GDM1 (cell line): ENCODE data around the gene TST.

ENCODE experiments used
- DNase-seq: peaks from one replicate; lab custom pipeline; 2025; lab: John Stamatoyannopoulos, UW

The TST gene

GRCh38 chr22:37019309-37020191, at the start of gene TST, which contains the start of gene MPST:
Gene TST, minus strand, starts transcription at chr22:37019447. Its CDS starts 715 bp downstream, at chr22:37018732.
Gene MPST, plus strand, starts transcription at chr22:37019742. Its CDS starts 95 bp downstream, at chr22:37019837.
- peak; percentile 67 for DNase-seq

DNA sequence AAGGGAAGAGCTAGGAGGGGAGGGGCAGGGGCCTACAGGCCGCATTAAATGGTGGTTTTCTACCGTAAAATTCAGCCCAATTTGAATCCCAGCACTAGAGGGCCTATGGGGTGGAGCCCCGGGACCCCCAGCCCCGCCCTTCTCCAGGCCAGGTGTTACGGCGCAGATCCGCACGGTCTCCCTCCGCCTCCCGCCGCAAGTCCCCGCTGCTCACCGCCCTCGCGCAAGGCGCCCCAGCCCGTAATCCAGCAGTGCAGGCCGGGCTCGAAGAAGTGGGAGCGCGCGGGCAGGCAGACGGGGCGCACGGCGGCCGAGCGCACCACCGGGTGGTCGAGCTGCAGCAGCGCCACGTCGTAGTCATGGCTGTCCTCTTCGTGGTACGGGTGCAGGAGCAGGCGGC, 49.6 kb upstream of the TST start:
- DNase-seq = no peak

DNA sequence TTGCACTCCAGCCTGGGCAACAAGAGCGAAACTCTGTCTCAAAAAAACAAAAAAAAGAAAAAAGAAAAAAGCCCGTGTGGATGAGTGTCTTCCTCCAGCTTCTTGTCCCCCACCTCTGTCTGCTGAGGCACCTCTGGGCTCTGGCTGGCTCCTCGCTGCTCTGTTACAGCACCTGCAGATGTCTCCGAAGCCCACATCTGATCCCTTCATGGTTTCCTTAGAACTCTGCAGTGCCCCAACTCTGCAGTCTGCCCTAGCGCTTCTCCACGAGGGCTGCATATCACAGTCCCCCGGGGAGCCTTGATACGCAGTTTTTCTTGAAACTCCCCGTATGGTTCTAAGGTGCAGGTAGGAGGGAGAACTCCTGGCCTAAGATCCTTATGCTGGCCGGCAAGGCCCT, 48.2 kb upstream of the TST start:
- no peak for DNase-seq

- DNase-seq = no peak
These were observed 46.7 kb upstream of the TST start for GRCh38 chr22:37065961-37066360.

DNA sequence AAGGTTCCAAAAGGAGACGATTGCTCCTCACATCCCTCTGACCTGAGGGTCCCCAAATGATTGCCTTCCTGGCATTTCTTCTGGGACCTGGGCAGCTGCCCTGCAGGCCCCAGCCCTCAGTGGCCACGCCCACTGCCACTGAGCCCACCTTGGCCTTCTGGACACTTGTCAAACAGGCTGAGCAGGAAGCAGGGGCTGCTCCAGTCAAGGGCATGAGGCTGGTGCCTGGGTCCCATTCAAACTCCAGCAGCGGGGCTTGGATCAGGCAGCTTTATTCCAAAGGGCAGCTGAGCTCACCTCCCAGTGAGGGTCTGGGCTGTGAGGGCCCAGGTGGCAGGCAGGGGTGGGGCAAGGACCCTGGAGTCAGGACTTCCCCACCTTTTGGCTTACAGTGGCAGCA, 45.9 kb upstream of the TST start:
- no peak for DNase-seq

- DNase-seq = no peak
These were observed 45.3 kb upstream of the TST start for GRCh38 chr22:37064553-37064952.

- DNase-seq = no peak
These were observed 44.5 kb upstream of the TST start for GRCh38 chr22:37063431-37064420.

DNA sequence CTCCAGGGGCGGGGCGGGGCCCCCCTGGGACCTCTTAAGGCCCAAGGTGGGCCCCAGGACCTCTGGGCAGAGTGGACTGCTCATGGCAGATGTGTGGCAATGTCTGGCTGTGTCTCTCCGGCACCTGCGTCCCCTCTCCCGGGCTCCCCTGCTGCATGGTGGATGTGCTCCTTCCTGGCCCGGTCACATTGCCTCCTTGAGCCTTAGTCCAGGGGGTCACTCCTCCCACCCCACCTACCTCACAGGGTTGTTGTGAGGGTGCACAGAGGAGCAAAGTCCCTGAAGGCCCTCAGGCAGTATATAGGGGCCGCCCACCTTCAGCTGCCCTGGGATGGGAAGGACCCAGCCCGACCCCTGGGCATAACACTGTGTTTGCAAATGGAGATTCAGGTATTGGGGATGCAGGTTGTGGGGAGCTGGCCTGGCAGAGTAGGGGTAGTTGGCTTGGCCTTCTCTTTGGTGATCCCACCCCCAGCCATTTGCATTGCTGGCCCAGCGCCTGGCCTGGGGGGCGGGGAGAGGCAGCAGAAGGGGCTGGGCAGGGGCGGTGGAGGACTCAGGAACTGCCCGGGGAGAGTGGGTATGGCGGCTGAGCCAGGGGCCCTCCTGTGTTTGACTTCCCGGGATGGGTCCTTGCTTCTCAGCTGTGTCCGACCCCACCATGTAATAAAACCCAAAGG, 43.6 kb upstream of the TST start:
- DNase-seq = no peak

DNA sequence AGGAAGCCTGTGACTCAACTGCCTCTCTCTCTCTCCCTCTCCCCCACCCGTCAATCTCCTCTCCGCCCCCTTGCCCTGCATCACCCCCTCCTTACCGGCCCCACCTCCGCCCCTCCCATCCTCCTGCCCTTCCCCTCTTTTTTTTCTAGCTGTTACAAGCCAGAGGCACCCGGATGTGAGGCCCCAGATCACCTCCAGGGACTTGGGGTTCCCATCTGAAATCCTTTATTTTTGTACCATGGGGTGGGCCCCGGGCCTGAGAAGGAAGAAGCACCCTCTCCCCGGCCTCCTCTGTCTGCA, 43.1 kb upstream of the TST start:
- DNase-seq = no peak

DNA sequence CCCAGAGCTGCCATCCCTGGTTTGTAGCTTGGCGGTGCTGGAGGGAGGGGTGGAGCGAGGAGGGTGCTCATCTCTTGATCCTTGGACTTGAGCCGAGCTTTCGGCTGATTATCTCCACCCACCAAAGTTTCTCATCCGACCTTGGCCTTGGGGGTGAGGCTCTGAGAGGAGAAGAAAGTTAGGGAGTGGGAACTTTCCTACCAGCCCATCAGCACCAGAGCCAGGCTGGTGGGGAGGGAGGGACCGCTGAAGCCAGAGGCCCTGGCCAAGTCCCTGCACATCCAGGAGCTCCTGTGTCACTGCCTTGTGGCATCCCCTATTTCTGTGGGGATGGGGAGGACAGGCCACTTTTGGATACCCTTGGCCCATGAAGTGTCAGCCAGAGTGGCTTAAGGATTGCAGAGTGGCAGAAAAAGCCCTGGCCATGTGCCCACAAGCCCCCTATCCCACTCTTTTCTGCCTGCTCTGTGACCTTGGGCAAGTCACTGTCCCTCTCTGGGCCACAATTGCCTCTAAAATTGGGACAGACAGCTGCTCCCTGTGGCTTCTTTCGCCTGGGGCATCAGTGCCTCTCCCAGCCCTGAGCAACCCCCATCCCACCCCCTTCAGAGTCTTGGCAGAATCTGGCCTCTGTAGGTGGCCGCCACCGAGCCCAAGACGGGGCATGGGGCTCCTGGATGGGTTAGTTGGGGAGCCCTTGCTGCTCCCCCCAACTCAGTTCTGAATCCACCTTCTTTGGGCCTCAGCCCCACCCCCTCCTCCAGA, 42.5 kb upstream of the TST start:
- DNase-seq = no peak

DNA sequence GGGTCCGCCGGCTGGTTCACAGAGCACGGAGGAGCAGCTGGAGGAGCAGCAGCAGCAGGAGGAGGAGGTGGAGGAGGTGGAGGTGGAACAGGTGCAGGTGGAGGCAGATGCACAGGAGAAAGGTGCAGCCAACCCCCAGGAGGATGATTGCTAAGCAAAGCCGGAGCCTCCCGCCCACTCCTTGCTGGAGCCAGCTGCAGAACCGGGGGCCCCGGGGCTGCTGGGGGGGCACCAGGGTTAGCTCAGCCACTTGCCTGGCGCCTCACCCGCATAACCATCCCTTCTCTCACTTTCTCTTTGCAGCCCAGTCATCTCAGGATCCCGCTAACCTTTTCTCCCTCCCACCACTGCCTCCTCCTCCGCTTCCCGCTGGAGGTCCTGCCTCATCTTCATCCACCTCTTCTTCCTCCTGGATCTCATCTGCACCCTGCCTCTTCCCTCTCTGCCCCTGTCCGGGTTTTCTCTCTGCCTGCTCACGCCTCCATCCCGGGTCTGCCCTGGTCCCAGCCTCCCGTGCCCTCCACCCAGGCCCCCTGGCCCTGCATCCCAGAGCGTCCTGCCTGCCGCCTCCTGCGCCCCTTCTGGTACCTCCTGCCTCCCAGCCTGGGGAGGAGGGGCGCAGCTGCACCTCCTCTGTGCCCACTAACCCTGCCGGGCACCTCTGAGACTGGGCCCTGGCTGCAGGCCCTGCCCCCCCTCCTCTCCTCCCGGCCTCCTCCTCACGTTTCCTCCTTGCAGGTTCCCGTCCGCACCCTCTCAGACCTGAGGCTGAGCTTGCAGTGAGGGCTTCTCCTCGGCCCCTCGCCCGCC, 41.8 kb upstream of the TST start:
- no peak for DNase-seq

DNA sequence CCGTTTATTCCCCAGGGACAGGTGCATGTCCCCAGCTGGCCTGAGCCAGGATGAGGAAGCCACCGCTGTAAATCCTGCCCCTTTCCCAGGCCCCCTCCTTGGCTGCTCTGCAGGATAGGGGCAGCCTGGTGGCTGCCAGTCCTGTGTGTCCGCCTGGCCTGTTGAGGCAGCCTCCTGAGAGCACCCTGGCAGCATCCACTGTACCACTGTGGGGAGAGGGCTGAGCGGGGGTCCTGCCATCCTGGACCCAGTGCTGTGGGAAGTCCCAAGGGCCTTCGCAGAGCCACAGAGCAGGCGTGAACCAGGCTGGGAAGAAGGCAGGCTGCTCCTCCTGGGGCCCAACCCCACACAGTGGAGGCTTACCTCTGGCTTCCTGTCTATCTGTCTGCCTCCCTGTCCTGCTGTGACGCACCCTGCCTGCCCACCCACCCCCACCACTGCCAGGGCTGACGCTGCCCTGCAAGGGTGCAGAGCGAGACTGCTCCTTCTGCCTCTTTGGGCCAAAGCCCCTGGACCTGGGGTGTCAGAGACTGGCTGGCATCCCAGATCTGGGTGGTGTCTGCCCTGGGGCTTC, 40.7 kb upstream of the TST start:
- no peak for DNase-seq

DNA sequence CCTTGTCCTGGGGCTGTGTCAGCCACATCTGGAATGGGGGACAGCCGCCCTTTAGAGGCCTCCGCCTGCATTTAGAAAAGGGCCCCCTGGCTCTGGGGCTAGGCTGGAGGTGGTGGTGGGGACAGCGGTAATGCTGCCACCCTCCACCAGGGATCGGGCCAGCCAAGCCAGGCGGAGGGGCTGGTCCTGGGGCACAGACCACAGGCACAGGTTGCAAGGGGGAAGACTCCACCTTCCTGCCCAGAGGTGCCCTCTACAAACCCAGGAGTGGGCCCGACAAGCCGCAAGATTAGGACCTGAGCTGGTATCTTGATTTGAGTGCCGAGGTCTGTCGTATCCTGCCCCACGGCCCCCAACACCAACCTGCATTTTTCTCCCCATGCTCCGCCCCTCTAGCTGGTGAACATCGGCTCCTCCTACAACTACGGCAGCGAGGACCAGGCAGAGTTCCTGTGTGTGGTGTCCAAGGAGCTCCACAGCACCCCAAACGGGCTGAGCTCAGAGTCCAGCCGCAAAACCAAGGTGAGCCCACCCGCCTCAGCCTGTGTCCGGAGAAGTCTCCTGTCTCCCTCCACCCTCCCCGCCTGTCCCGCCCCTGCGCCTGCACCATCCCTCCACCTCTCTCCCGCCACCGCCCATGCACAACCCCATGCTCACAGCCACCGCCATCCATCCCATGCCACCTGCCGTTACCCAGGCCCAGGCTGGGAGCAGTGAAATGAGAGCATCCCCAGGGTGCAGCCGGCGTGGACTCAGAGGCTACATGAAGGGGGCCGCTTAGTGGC, 39.9 kb upstream of the TST start:
- DNase-seq = no peak

- no peak for DNase-seq
These were observed 38.7 kb upstream of the TST start for GRCh38 chr22:37057796-37058510.

DNA sequence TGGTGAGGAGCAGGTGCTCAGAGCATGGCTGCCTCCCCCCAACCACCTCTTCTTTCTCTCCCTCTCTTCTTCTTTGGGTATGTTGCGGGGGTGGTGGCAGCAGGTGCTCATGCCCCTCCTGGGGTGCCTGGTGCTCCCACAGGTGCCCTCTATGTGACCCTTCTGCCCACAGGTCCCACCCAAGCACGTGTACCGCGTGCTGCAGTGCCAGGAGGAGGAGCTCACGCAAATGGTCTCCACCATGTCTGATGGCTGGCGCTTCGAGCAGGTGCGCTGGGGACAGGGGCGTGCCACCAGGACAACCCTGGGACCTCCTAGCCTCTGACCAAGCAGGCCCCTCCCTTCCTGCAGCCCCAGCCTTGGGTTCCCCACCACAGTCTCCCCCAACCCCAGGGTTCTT, 38.0 kb upstream of the TST start:
- no peak for DNase-seq

DNA sequence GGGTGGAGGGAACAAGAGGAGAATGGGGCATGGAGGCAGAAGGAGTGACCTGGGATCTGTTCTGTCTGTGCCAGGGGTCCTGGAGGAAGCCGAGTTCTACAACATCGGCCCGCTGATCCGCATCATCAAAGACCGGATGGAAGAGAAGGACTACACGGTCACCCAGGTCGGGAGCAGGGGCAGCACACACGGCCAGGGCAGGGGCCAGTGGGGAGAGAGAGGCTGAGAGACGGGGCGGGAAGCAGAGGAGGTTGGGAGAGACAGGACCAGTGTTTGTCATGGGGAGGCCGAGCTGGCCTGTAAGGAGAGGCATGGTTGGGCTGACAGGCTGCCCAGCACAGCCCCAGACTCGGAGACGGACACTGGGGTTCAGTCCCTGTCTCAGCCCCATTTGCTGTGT, 37.0 kb upstream of the TST start:
- DNase-seq = no peak

DNA sequence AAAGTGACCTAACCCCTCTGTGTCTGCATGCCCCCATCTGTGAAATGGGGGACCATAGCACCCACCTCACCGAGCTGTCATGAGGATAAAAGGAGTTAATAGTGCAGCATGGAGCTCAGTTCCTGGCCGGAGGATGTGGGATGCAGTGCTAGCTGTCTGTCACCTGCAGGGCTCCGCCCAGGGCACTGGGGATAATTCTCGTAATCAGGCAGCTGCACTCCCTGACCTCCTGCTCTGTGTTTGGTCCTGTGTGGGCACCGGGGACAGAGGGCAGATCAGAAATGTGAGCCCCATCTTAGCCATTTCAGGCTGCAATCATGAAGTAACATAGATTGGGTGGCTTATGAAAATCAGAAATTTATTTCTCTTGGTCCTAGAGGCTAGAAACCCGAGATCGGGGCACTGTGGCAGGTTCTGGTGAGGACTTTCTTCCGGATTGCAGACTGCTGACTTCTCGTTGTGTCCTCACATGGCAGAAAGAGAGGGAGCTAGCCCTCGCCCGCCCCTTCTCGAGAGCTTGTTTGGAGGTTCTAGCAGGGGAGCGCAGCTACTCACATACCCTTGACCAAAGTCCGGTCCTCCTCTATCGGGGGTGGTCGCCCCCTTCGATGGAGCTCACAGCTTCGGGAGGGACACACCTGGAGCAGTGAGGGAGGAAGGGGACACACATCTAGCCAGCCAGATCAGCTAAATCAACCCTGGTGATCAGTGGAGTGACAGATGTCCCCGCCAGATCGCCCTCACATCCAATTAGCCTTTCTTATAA, 35.5 kb upstream of the TST start:
- no peak for DNase-seq

- DNase-seq = no peak
These were observed 34.8 kb upstream of the TST start for GRCh38 chr22:37054056-37054395.
